Esophagus squamous epithelium (tissue), 5 donors: Measurements from ENCODE around the gene DNAJC22. TPM values are rescaled to one million over a fixed set of nuclear protein-coding genes. Genes with fewer than 3 reads are reported as not detected.

Experiments
- DNase-seq: peaks from one replicate; lab custom pipeline; 2025; lab: John Stamatoyannopoulos, UW
- H3K27ac ChIP-seq, 4 donors: fragments of 200-600 bp; sonication (generic); one replicate each; pipeline ENCODE4 v1.5.1; 2016 to 2019; ENCODE audit warnings: mild to moderate bottlenecking in 1 of 4
- H3K27me3 ChIP-seq, 4 donors: fragments of 200-600 bp; sonication (generic); 1 replicate in 3 of 4; 2 replicates in 1 of 4; pipeline versions ENCODE4 v1.5.1 to v1.6.0; 2017 to 2021; ENCODE audit warnings: antibody characterized with exemption in 1 of 4
- H3K36me3 ChIP-seq, 3 donors: fragments of 200-600 bp; sonication (generic); one replicate each; pipeline ENCODE4 v1.5.1; 2016 to 2019
- H3K4me1 ChIP-seq, 3 donors: fragments of 200-600 bp; sonication (generic); one replicate each; pipeline ENCODE4 v1.5.1; 2017 to 2019
- H3K4me3 ChIP-seq, 4 donors: fragments of 200-600 bp; sonication (generic); 1 replicate in 3 of 4; 2 replicates in 1 of 4; pipeline ENCODE4 v1.5.1; 2016 to 2019; ENCODE audit warnings: mild to moderate bottlenecking in 2 of 4, moderate library complexity in 1 of 4
- H3K9me3 ChIP-seq, 3 donors: fragments of 200-600 bp; sonication (generic); one replicate each; pipeline ENCODE4 v1.5.1; 2016 to 2019
- CTCF ChIP-seq, 6 experiments: fragments of 450-650 bp in 4 of 6; fragments of 200-600 bp in 2 of 6; sonication (generic) in 2 of 6; IDR thresholded peaks; one replicate each; pipeline ENCODE4 v1.5.1; 2016 to 2019; ENCODE audit warnings: antibody characterized with exemption in 6 of 6, mild to moderate bottlenecking in 4 of 6, moderate library complexity in 4 of 6
- POLR2A ChIP-seq, 4 donors: fragments of 450-650 bp; IDR thresholded peaks; one replicate each; pipeline ENCODE4 v1.6.1; 2017; ENCODE audit warnings: antibody characterized with exemption in 4 of 4, mild to moderate bottlenecking in 4 of 4, moderate library complexity in 3 of 4
- WGBS, 2 donors: methylation state at CpG; one replicate each; pipeline ENCODE4 v1.1.5; 2018; 5-methylcytosine and 5-hydroxymethylcytosine counted together
- intact Hi-C: fragments of 100-400 bp; cut with DNase I; formaldehyde crosslinking; loops from one replicate; pipeline ENCODE4 v1.15.0; 2022
- total RNA-seq, 4 donors: library from RNA; depleted of rRNA; stranded (reverse); fragments of >200 nt; gene quantifications; one replicate each; pipeline ENCODE4 v1.1.0, GENCODE V29; 2016
- donor health status: DM: yes; HTN: yes; CAD: no.

Gene DNAJC22
- total RNA-seq, 4 donors from 2014 or later, result 0.18 to 0.53 TPM; not detected in 2

DNA sequence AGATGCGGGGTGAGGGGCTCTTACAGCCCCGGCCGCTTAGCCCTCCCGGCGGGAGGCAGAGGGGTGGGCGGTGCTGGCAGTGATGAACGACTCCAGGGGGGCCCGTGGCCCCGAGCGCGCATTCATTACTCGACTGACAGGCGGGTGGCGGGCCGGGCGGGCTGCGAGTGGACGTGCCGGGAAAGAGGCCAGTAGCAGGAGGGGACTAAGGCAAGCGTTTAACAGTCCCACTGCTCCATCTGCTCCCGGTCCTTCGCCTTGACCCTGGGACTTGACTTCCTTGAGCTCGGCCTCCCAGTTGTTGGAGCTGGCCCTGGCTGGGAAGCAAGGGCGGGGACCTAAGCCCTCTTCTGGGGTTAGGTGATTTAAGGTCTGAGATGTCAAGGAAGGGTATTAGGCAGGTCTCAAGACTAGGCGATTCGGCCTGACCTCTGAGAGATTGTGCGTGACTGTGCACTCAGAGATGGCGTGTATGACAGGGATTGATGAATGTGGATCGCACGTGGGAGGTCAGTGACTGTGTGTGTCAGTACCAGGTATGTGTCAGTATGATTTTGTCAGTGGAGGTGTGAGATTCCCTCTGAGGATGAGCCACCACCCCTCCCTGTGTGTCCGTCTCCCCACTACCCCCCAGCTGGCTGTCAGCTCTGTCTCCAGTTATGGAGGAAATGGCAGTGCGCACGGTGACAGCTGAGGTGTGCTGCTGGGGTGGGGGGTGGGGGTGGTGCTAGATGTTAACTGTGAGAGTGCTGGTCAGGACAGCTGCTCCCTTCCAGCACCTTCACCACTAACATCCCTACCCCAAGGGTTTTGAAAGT is 3.6 kb upstream of the DNAJC22 start:
- H3K4me1 ChIP-seq, result peaks cover 47 to 60% (median 54%) of the 10 kb centered on the region in 3 donors
- no peak for DNase-seq
- WGBS, 2 donors, result 2 to 4% methylated on average over 9 to 12 of the region's 33 CpGs
- no peaks in the 10 kb centered on the region for H3K36me3 ChIP-seq
- peaks cover 16 to 100% (median 26%) of the 10 kb centered on the region in 4 donors for H3K27me3 ChIP-seq
- no peaks in the 10 kb centered on the region for H3K9me3 ChIP-seq
- intact Hi-C loops, result no loop called here
- no peak overlapping the region for H3K27ac ChIP-seq
- TF ChIP-seq CTCF (IDR thresholded peaks at IDR 0.05), result no peak
- no peak for TF ChIP-seq POLR2A (IDR thresholded peaks at IDR 0.05)
- peak overlapping the region; percentile 11 to 70 (median 44) for H3K4me3 ChIP-seq

- intact Hi-C loops, result no loop called here
- no peak for DNase-seq
Observed at GRCh38 chr12:49344486-49345050, 2.1 kb upstream of the DNAJC22 start.

GRCh38 chr12:49345051-49345824 is 1.4 kb upstream of the DNAJC22 start:
- TF ChIP-seq POLR2A (IDR thresholded peaks at IDR 0.05), result no peak
- TF ChIP-seq CTCF (IDR thresholded peaks at IDR 0.05), result no peak
- peaks cover 16 to 100% (median 25%) of the 10 kb centered on the region in 4 donors for H3K27me3 ChIP-seq
- peaks cover 47 to 63% (median 54%) of the 10 kb centered on the region in 3 donors for H3K4me1 ChIP-seq
- intact Hi-C loops, result no loop called here
- DNase-seq, result no peak
- H3K27ac ChIP-seq, result no peak overlapping the region
- no peaks in the 10 kb centered on the region for H3K36me3 ChIP-seq
- 11% methylated on average over 3 of the region's 70 CpGs; no CpG with 5 or more reads in 1 of the 2 donors for WGBS, 2 donors
- H3K9me3 ChIP-seq, result no peaks in the 10 kb centered on the region
- peak overlapping the region; percentile 21 to 62 (median 40) for H3K4me3 ChIP-seq

More at GRCh38 chr12:49344486-49345050, 2.1 kb upstream of the DNAJC22 start:
- no peaks in the 10 kb centered on the region for H3K36me3 ChIP-seq
- TF ChIP-seq POLR2A (IDR thresholded peaks at IDR 0.05) (no peak), CTCF (IDR thresholded peaks at IDR 0.05) (no peak)
- H3K27ac ChIP-seq, result no peak overlapping the region
- no peaks in the 10 kb centered on the region for H3K9me3 ChIP-seq
- 25 to 30% methylated on average over 9 to 13 of the region's 15 CpGs for WGBS, 2 donors
- H3K4me3 ChIP-seq, result peak overlapping the region in 2 of 4 donors; percentile 48 to 62
- H3K27me3 ChIP-seq, result peaks cover 16 to 100% (median 25%) of the 10 kb centered on the region in 4 donors
- peaks cover 47 to 63% (median 54%) of the 10 kb centered on the region in 3 donors for H3K4me1 ChIP-seq

DNA sequence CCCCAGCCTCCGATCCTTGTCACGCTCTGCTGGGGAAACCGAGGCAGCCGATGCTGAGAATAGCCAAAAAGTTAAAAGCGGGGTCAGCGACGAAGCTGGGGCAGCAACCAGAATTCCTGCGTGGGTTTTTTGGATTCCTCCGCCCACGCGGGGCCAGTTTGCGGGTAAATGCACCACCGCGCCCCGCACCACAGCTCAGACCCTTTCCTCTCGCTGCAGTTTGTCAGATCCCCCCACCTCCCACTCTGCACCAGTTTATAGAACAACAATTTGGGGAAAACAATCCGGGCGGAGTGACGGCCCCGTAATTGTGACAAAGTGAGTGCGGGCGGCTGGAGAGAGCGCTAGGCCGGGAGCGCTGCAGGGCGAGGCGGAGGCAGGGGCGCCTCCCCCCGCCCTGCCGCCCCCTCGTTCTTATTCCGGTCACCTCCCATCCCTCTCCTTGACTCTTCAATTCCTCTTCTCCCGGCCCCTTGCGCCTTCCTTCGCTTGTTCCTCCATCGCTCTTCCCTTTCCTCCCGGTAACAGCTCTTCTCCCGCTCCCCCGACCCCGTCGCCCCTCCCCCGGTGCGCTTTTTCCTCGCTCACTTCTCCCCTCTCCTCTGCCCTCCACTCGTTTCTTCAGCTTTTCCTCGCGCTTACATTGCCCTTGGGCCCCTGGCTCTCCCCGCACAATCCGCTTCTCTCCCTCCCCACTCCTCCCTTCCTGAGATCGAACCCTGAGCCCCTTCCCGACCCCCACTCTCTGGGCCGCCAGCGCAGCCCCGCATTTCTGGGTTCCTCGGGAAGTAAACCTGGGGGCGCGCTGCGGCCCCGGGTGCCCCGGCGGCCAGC is 646 bp upstream of the DNAJC22 start:
- 2% methylated on average over 50 to 55 of the region's 61 CpGs for WGBS, 2 donors
- H3K4me3 ChIP-seq, result peak overlapping the region; percentile 21 to 62 (median 40)
- H3K4me1 ChIP-seq, result peaks cover 47 to 63% (median 54%) of the 10 kb centered on the region in 3 donors
- H3K36me3 ChIP-seq, result no peaks in the 10 kb centered on the region
- H3K27me3 ChIP-seq, result peaks cover 16 to 100% (median 25%) of the 10 kb centered on the region in 4 donors
- H3K9me3 ChIP-seq, result no peaks in the 10 kb centered on the region
- intact Hi-C loops, result no loop called here
- H3K27ac ChIP-seq, result no peak overlapping the region
- no peak for TF ChIP-seq CTCF (IDR thresholded peaks at IDR 0.05)
- TF ChIP-seq POLR2A (IDR thresholded peaks at IDR 0.05), result no peak
- no peak for DNase-seq
